ENCODE results near the gene NEDD1.

Gene NEDD1

GRCh38 chr12:96902076-96902475, 5.0 kb upstream of the NEDD1 start:
- DNase-seq (ENCODE audit: low read depth) = no peak

GRCh38 chr12:96906498-96906848, 584 bp upstream of the NEDD1 start:
- no peak for DNase-seq (ENCODE audit: low read depth)

- peak; percentile 18 for DNase-seq (ENCODE audit: low read depth)
Observed at GRCh38 chr12:96907671-96908422, 790 bp downstream of the NEDD1 start.

GRCh38 chr12:96908423-96908675, 1.3 kb downstream of the NEDD1 start:
- no peak for DNase-seq (ENCODE audit: low read depth)

GRCh38 chr12:96912261-96912660, 5.2 kb downstream of the NEDD1 start:
- no peak for DNase-seq (ENCODE audit: low read depth)

GRCh38 chr12:96912943-96913342, 5.9 kb downstream of the NEDD1 start:
- no peak for DNase-seq (ENCODE audit: low read depth)

- DNase-seq (ENCODE audit: low read depth) = no peak
Observed at GRCh38 chr12:96919510-96920210, 12.6 kb downstream of the NEDD1 start.

GRCh38 chr12:96948782-96949181, 41.7 kb downstream of the NEDD1 start:
- no peak for DNase-seq (ENCODE audit: low read depth)

- DNase-seq (ENCODE audit: low read depth) = no peak
Observed at GRCh38 chr12:96979532-96979931, 72.5 kb downstream of the NEDD1 start.

GRCh38 chr12:96980991-96981414, 73.9 kb downstream of the NEDD1 start:
- no peak for DNase-seq (ENCODE audit: low read depth)

GRCh38 chr12:96981911-96982310, 74.9 kb downstream of the NEDD1 start:
- no peak for DNase-seq (ENCODE audit: low read depth)

GRCh38 chr12:96982671-96983070, 75.6 kb downstream of the NEDD1 start:
- no peak for DNase-seq (ENCODE audit: low read depth)

- DNase-seq (ENCODE audit: low read depth) = peak; percentile 22
Observed at GRCh38 chr12:96985515-96986362, 78.7 kb downstream of the NEDD1 start.

GRCh38 chr12:96986883-96987523, 79.9 kb downstream of the NEDD1 start:
- no peak for DNase-seq (ENCODE audit: low read depth)

- DNase-seq (ENCODE audit: low read depth) = no peak
Observed at GRCh38 chr12:96988919-96989318, 81.9 kb downstream of the NEDD1 start.

GRCh38 chr12:96989916-96990315, 82.9 kb downstream of the NEDD1 start:
- DNase-seq (ENCODE audit: low read depth) = no peak

GRCh38 chr12:96994900-96995299, 87.8 kb downstream of the NEDD1 start:
- DNase-seq (ENCODE audit: low read depth) = no peak

GRCh38 chr12:96995861-96996260, 88.8 kb downstream of the NEDD1 start:
- DNase-seq (ENCODE audit: low read depth) = no peak

- no peak for DNase-seq (ENCODE audit: low read depth)
Observed at GRCh38 chr12:96997797-96998484, 90.9 kb downstream of the NEDD1 start.

- no peak for DNase-seq (ENCODE audit: low read depth)
Observed at GRCh38 chr12:97003276-97003675, 96.2 kb downstream of the NEDD1 start.

All from stimulated activated CD4-positive, alpha-beta T cell treated with anti-CD3 and anti-CD28 coated beads, Interleukin-2, amount 100 ng/mL, for 4 hours (primary cell).